ENCODE measurements around the gene PFKM.

Gene PFKM

GRCh38 chr12:48189331-48190125 lies 70.4 kb downstream of the PFKM start:
- DNase-seq: peak; percentile 73 to 77

GRCh38 chr12:48191096-48191495 lies 71.9 kb downstream of the PFKM start:
- DNase-seq: no peak

- no peak for DNase-seq
Observed at GRCh38 chr12:48192861-48193260, 73.7 kb downstream of the PFKM start.

GRCh38 chr12:48193623-48194022 lies 74.5 kb downstream of the PFKM start:
- DNase-seq: no peak

- DNase-seq: no peak
Observed at GRCh38 chr12:48194799-48195201, 75.6 kb downstream of the PFKM start.
